Activated naive CD8-positive, alpha-beta T cell (primary cell): ENCODE measurements around the gene TESMIN.
A peak's percentile ranks its signal among the peaks of the same experiment; 100 is the strongest.

ENCODE experiments used
- H3K27ac Mint-ChIP-seq: one replicate; pipeline ENCODE4 v1.8.0; 2021; ENCODE audit warnings: mixed read lengths
- H3K27me3 Mint-ChIP-seq: one replicate; pipeline ENCODE4 v1.8.0; 2021; ENCODE audit warnings: mixed read lengths
- H3K36me3 Mint-ChIP-seq: one replicate; pipeline ENCODE4 v1.8.0; 2021; ENCODE audit warnings: mixed read lengths
- H3K4me1 Mint-ChIP-seq: one replicate; pipeline ENCODE4 v1.8.0; 2021; ENCODE audit warnings: low read depth, mixed read lengths
- H3K4me3 Mint-ChIP-seq: one replicate; pipeline ENCODE4 v1.8.0; 2021; ENCODE audit warnings: mild to moderate bottlenecking, mixed read lengths
- H3K9me3 Mint-ChIP-seq: one replicate; pipeline ENCODE4 v1.8.0; 2021; ENCODE audit warnings: low read depth, mixed read lengths

The TESMIN gene

DNA sequence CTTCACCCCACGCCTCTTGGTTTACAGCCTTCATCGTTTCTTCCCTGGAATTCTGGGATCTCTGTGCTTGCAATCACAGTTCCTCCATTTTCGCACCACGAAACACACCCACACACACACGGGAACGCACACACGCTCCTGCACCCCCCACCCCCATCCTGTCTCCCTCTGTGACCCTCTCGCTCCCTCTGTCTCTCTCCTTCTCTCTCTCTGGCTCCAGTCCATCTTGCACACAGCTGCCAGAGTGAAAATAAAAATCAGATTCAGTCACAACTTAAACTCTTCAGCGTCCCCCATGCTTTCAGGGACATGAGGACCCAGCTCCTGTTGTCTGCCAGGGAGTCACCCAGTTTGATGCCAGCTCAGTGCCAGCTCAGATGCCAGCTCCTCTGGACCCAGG, 64.0 kb downstream of the TESMIN start:
- Mint-ChIP-seq H3K36me3 (no peaks in the 10 kb centered on the region), H3K27me3 (peaks cover 12% of the 10 kb centered on the region), H3K4me3 (no peak overlapping the region), H3K27ac (no peak overlapping the region), H3K9me3 (no peaks in the 10 kb centered on the region), H3K4me1 (peaks cover 22% of the 10 kb centered on the region)

DNA sequence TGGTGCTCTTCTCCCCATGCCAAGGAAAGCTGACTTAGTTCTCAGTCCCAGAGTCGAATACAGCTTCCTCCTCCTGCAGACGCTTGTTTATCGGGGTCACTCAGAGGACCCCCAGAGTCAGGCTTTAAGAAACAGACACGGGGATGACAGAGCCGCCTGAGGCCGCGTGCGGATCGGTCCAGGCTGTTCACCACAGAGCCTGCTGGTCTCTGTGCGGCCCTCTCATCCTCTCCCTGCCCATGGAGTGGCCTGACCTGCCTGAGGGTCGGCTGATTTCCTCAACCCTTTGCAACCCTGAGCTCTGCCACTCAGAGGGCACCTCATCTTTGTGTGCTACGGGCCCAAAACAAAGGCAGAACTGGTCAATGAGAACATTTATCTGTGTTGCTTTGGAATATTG, 64.8 kb downstream of the TESMIN start:
- H3K27me3 Mint-ChIP-seq, result peaks cover 14% of the 10 kb centered on the region
- no peaks in the 10 kb centered on the region for H3K9me3 Mint-ChIP-seq
- peaks cover 20% of the 10 kb centered on the region for H3K4me1 Mint-ChIP-seq
- H3K36me3 Mint-ChIP-seq, result no peaks in the 10 kb centered on the region
- H3K4me3 Mint-ChIP-seq, result peak overlapping the region; percentile 50
- H3K27ac Mint-ChIP-seq, result no peak overlapping the region

DNA sequence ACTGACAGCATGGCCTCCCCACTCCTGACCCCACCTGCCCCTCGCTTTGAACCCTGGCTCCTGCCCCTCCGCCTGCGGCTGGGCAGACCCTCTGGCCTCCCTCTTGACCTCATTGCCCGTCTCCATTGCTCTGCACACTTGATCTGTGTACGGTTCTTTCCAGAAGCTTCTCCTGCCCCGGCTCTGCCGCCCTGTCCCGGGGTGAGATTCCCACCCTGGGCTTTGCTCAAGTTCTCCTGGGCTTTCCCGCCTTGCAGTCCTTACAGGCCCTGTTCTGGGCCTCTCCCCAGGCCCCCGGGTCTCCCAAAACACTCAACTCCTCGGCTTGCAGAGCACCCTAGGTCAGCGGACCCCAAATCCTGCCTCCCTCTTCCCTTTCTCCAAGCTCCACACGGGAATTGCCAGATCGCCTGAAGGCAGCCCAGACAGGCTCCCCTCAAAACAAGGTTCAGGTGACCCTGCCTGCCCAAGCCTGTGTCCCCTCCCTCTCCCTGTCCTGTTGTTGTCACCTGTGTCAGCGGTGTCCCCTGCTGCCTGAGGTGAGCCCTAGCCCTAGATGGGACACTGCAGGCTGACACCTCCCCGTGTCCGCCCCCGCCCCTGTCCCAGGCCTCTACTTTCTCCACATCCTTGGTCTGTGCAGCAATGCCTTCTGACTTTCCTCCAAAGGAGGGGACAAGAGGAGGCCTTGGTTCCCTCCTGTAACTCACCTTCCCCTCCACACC, 65.5 kb downstream of the TESMIN start:
- peaks cover 14% of the 10 kb centered on the region for H3K27me3 Mint-ChIP-seq
- H3K27ac Mint-ChIP-seq, result peak overlapping the region; percentile 54

DNA sequence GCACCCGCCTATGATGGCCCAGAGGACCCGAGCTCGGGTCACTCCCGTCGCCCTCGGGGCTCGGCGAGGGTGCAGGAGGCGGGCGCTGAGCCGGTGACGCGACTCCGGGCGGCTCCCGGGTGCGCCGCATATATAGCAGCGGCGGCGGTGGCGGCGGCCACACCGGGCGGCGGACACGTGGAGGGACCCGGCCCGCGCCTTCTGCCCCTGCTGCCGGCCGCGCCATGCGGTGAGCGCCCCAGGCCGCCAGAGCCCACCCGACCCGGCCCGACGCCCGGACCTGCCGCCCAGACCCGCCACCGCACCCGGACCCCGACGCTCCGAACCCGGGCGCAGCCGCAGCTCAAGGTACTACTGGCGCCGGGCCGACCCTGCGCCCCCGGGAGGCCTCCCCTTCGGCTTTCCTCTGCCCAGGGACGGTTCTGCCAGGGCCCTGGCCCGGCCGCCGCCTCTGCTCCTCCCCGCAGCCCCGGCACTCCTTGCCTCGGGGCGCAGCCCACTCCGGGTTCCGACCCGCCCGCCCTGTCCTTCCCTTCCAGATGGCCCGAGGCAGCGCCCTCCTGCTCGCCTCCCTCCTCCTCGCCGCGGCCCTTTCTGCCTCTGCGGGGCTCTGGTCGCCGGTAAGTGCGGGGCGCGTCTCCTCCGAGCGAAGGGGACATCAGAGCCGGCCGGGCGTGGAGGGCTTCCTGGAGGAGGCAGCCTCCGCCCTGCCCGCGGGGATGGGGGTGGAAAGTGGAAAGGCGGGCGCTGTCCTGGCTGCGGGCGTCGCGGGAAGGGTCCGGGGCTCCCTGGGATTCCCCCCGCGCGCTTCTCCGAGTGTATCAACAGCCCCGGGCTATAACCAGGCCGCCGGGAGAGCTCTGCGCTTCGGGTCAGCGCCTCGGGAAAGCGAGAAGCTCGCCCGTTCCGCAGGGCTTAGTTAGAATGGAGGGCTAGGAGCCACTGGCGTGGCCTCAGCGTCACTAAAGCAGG, 66.6 kb downstream of the TESMIN start, which contains the start of gene GAL:
GAL (plus strand) TSS at position 160 of the 972 bp plus-strand sequence; CDS start at position 540, 380 bp downstream.
- Mint-ChIP-seq H3K27me3 (peaks cover 14% of the 10 kb centered on the region), H3K36me3 (no peaks in the 10 kb centered on the region), H3K27ac (no peak within 1 kb of the TSS), H3K9me3 (no peaks in the 10 kb centered on the region), H3K4me3 (peak within 1 kb of the TSS; percentile 63), H3K4me1 (peaks cover 2% of the 10 kb centered on the region)

More for the DNA sequence above, 65.5 kb downstream of the TESMIN start:
- Mint-ChIP-seq H3K4me3 (peak overlapping the region; percentile 63), H3K9me3 (no peaks in the 10 kb centered on the region), H3K4me1 (peaks cover 14% of the 10 kb centered on the region), H3K36me3 (no peaks in the 10 kb centered on the region)

DNA sequence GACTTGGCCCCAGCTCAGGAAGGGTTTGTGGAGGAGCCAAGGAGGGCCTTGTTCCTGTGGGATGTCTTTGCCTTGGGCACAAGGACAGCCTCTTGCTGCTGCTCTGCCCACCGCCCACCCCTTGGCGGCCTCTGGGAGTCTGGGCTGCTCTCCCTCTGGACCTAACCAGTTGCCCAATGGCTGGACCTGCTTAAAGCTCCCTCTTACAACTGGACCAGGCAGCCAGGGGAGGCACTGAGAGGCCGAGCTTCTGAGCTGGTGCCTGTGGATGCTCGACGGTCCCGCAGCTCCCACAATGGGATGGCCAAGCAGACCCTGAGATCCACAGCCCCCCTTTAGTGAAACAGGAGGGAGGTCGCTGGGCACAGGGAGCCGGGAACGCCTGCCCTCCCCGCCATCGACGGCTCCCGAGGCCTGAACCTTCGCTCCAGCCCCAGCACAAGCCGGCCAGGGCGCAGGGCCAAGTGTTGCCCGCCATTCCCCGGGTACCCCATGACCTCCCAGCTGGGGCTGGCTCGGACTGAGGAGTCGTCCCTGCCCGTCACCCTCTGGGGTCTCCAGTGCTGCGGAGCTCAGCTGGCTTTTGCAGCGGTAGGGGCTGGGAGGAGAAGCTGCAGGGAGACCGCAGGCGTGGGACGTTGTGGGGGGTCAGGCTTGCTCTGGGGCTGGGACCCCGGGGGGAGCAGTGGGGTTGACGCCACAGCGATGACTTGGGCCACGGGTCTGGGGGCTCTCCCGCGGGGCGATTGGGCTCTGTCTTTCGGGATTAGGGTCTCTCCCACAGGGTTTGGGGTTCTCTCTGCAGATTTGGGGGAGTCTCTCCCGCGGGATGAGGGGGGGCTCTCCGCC, 67.6 kb downstream of the TESMIN start:
- no peak overlapping the region for H3K4me3 Mint-ChIP-seq
- H3K4me1 Mint-ChIP-seq, result no peaks in the 10 kb centered on the region
- peaks cover 14% of the 10 kb centered on the region for H3K27me3 Mint-ChIP-seq
- no peaks in the 10 kb centered on the region for H3K9me3 Mint-ChIP-seq
- no peak overlapping the region for H3K27ac Mint-ChIP-seq
- H3K36me3 Mint-ChIP-seq, result no peaks in the 10 kb centered on the region

DNA sequence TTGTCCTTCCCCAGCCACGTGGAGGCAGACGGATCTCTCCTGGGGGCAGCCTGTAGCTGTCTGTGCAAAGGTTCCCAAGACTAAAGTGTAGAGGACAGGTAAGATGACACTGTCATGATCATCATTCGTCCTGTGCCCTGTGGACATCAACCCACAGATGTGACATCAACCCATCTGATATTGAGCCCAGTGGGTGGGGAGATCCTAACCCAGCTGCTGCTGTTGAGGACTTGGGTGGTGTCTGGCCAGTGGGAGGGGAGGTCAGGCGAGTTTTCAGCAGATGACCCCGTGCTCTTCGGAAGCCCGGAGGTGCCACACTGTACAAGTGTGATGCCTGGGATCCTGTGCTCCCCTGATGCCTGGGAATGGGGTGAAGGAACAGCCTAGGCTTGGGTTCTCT, 68.2 kb downstream of the TESMIN start:
- no peak overlapping the region for H3K27ac Mint-ChIP-seq
- no peaks in the 10 kb centered on the region for H3K36me3 Mint-ChIP-seq
- H3K27me3 Mint-ChIP-seq, result peaks cover 14% of the 10 kb centered on the region
- H3K9me3 Mint-ChIP-seq, result no peaks in the 10 kb centered on the region
- no peak overlapping the region for H3K4me3 Mint-ChIP-seq
- no peaks in the 10 kb centered on the region for H3K4me1 Mint-ChIP-seq

DNA sequence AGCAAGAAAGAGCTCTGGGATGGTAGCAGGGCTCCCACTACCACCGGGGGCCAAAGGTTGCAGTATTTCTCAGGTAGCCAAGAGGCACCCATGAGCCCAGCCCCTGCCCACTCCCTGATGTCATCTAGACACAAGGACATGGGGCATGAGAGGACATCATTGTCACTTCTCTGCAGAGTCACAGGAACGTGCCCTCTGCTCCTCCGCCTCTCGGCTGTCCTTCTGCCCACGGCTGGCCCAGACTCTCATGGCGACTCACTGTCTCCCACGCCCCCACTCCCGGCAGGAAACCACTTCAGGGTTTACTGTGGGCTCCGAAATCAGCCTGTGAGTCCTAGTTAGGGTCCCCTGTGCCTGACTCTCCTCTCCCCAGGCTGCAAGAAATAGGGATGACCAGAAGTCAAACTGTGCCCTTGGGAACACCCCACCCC, 68.8 kb downstream of the TESMIN start:
- H3K9me3 Mint-ChIP-seq, result no peaks in the 10 kb centered on the region
- H3K4me3 Mint-ChIP-seq, result no peak overlapping the region
- H3K36me3 Mint-ChIP-seq, result no peaks in the 10 kb centered on the region
- H3K27ac Mint-ChIP-seq, result no peak overlapping the region
- H3K4me1 Mint-ChIP-seq, result no peaks in the 10 kb centered on the region
- H3K27me3 Mint-ChIP-seq, result peaks cover 12% of the 10 kb centered on the region

DNA sequence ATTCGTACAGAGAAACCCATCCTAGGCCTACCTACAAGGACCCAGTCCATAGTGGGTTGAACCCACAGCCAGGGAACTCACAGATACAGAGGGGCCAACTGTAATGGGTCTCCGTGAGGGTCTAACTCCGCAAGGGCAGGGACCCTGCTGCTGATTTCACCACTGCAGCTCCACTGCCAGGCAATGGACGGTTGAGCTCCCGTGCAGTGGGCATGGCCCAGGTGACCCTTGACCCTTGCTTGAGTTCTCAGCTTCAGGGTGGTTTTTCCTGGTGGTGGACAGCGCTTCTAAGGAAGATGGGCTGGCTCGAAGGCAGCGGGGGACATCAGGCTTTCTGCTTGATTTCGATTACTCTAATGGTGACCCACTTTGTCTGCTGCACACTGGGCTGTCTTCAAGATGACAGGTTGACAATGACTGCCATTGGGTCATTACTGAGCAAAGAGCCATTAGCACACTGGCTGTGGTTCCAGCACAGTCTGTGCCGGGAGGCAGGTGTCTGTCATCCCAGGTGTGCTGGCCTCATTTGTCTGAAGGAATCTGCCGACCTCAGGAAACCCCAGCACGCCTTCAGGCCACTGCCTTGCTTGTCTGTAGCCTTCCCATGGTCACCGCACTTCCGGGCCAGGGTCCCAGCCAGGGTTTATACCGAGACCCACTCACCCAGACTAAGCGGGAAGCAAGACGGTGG, 70.6 kb downstream of the TESMIN start:
- Mint-ChIP-seq H3K4me3 (no peak overlapping the region), H3K27me3 (peaks cover 5% of the 10 kb centered on the region), H3K4me1 (no peaks in the 10 kb centered on the region), H3K27ac (no peak overlapping the region), H3K36me3 (no peaks in the 10 kb centered on the region), H3K9me3 (no peaks in the 10 kb centered on the region)

DNA sequence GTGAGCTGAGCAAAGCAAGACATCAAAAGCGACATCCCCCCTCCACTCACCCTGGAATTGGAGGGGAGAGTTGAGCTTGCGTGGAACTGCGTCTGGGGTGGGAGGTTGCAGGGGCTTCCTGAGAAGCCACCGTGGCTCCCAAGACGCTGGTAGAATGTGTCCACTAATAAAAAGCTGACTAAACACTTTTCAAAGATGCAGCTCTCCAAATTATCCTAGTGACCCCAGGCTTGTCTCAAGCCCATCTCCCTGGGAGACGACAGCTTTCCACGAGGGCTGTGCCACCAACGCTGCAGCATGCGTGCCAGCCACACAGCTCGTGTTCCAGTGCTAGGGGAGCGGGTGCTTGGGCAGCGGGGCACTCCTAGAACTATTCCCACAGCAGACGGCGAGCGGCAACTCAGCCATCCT, 73.3 kb downstream of the TESMIN start:
- Mint-ChIP-seq H3K9me3 (no peaks in the 10 kb centered on the region), H3K36me3 (no peaks in the 10 kb centered on the region), H3K4me3 (no peak overlapping the region), H3K27me3 (peaks cover 5% of the 10 kb centered on the region), H3K4me1 (no peaks in the 10 kb centered on the region), H3K27ac (no peak overlapping the region)

DNA sequence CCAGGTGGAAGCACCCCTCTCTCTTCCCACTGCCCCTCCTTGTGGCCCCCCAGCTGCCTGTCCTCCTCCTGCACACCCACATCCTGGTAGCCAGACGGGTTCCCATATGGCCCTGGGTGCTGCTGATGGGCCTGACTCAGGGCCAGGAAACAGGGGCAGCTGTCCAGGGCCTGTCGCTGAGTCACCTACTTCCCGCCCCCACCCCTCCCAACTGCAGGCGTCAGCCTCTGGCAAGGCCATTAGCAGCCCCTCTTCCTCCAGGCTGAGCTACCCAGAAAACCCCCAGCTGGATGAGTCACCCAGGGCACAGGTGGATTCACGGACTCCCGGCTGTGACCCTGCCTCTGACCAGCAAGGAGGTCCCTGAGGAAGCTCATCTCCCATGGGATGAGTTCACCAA, 73.9 kb downstream of the TESMIN start:
- H3K4me3 Mint-ChIP-seq, result no peak overlapping the region
- H3K27me3 Mint-ChIP-seq, result peaks cover 2% of the 10 kb centered on the region
- no peaks in the 10 kb centered on the region for H3K9me3 Mint-ChIP-seq
- no peaks in the 10 kb centered on the region for H3K36me3 Mint-ChIP-seq
- H3K27ac Mint-ChIP-seq, result no peak overlapping the region
- H3K4me1 Mint-ChIP-seq, result no peaks in the 10 kb centered on the region

DNA sequence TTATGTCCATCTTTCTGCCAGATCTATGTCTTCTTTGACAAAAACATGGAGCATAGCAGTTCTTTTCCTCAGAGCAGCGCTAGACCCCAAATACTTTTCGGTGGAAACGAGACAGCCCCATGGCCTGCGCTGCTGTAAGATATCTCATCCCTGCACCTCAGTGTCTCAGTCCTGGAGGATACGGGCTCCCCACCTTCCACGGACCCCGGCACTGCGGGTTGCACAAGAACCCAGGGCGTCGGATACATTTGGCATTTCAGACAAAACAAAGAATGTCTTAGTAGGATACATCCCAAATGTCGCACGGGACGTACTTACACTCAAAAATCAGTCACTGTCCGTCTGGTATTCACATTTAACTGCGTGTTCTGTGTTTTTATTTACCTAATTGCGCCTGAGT, 76.9 kb downstream of the TESMIN start:
- H3K27me3 Mint-ChIP-seq, result no peaks in the 10 kb centered on the region
- no peaks in the 10 kb centered on the region for H3K36me3 Mint-ChIP-seq
- H3K9me3 Mint-ChIP-seq, result no peaks in the 10 kb centered on the region
- H3K4me3 Mint-ChIP-seq, result no peak overlapping the region
- H3K27ac Mint-ChIP-seq, result no peak overlapping the region
- H3K4me1 Mint-ChIP-seq, result no peaks in the 10 kb centered on the region

DNA sequence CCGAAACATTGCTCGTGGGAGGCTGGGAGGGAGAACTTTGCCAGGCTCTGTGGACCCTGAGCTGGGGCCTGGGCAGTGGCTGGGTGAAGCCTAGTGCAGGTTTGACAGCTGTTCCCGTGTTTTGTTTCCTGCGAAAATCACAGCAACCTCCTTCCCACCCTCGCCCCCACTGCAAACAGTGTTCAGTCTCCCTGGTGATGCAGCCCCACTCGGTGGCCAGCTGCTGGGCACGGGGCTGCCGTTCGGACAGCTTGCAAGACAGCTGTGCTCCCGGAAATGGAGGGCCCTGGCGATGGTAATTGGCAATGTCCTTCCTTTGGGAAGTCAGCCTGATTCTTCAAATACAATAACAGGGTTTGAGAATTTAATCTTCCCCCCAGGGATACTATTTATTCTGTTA, 77.3 kb downstream of the TESMIN start:
- Mint-ChIP-seq H3K9me3 (no peaks in the 10 kb centered on the region), H3K27ac (no peak overlapping the region), H3K27me3 (no peaks in the 10 kb centered on the region), H3K4me3 (no peak overlapping the region), H3K4me1 (no peaks in the 10 kb centered on the region), H3K36me3 (no peaks in the 10 kb centered on the region)

DNA sequence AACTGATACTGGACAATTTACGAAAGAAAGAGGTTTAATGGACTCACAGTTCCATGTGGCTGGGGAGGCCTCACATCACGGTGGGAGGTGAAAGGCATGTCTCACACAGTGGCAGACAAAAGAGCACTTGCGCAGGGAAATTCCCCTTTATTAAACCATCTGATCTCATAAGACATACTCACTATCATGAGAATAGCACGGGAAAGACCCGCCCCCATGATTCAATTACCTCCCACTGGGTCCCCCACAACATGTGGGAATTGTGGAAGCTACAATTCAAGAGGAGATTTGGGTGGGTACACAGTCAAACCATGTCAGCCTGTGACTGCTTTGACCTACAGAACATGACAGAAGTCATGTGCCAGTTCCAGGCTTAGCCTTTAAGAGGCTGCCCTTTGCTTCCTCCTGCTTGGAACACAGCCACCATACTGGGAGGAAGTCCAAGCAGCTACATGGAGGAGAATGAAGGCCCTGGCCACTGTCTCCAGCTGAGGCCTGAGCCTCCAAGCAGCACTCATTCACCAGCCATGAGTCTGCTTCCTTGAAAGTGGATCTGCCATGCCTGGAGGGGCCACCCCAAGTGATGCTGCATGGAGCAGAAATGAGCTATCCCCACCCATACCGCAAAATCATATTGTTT, 77.9 kb downstream of the TESMIN start:
- H3K36me3 Mint-ChIP-seq, result no peaks in the 10 kb centered on the region
- no peaks in the 10 kb centered on the region for H3K27me3 Mint-ChIP-seq
- H3K4me3 Mint-ChIP-seq, result no peak overlapping the region
- H3K4me1 Mint-ChIP-seq, result no peaks in the 10 kb centered on the region
- H3K27ac Mint-ChIP-seq, result no peak overlapping the region
- H3K9me3 Mint-ChIP-seq, result no peaks in the 10 kb centered on the region
